ENCODE data around the gene MRPL1.

- TF ChIP-seq, protein P1, sequence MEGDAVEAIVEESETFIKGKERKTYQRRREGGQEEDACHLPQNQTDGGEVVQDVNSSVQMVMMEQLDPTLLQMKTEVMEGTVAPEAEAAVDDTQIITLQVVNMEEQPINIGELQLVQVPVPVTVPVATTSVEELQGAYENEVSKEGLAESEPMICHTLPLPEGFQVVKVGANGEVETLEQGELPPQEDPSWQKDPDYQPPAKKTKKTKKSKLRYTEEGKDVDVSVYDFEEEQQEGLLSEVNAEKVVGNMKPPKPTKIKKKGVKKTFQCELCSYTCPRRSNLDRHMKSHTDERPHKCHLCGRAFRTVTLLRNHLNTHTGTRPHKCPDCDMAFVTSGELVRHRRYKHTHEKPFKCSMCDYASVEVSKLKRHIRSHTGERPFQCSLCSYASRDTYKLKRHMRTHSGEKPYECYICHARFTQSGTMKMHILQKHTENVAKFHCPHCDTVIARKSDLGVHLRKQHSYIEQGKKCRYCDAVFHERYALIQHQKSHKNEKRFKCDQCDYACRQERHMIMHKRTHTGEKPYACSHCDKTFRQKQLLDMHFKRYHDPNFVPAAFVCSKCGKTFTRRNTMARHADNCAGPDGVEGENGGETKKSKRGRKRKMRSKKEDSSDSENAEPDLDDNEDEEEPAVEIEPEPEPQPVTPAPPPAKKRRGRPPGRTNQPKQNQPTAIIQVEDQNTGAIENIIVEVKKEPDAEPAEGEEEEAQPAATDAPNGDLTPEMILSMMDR (optimal IDR thresholded peaks at IDR 0.05 in 1 of 3, IDR thresholded peaks at IDR 0.05 in 1 of 3, conservative IDR thresholded peaks at IDR 0.05 in 1 of 3; ENCODE audit: extremely low read depth in 1 of 3, insufficient read depth in 2 of 3, low read length in 3 of 3): no peak
- TF ChIP-seq EZH2 (IDR thresholded peaks at IDR 0.05; ENCODE audit: low read length): no peak
These were observed 8.1 kb upstream of the MRPL1 start for GRCh38 chr4:77854431-77855111.
